Stimulated activated CD8-positive, alpha-beta memory T cell treated with anti-CD3 and anti-CD28 coated beads, Interleukin-7, amount 100 ng/mL, for 1 hour (primary cell): ENCODE results near the gene RAG2.

Source experiments
- DNase-seq, 2 donors: peaks; one replicate each; pipeline ENCODE4 v3.0.0-alpha.2; 2020; ENCODE audit warnings: low read depth in 2 of 2

The RAG2 gene

GRCh38 chr11:36550385-36551115 lies 47.5 kb downstream of the RAG2 start:
- no peak for DNase-seq
